ENCODE results near the gene KCNAB2. TPM values are rescaled to one million over a fixed set of nuclear protein-coding genes. Genes with fewer than 3 reads are reported as not detected.

The KCNAB2 gene
- total RNA-seq, 6 experiments from 2014 or later = 4.4 to 14.8 (median 6.9) TPM

- no peak for DNase-seq
- Histone ChIP-seq H3K9me3 (no peaks in the 10 kb centered on the region), H3K27me3 (no peaks in the 10 kb centered on the region), H3K27ac (no peak overlapping the region), H3K4me1 (no peaks in the 10 kb centered on the region), H3K36me3 (no peaks in the 10 kb centered on the region), H3K4me3 (no peak overlapping the region)
- TF ChIP-seq POLR2A (IDR thresholded peaks at IDR 0.05) (no peak), CTCF (IDR thresholded peaks at IDR 0.05) (no peak)
- ATAC-seq = no peak
- intact Hi-C loops (cut with DNase I) = no loop called here
- WGBS (ENCODE audit: insufficient coverage, low coverage, low lambda C conversion rate, missing lambda C conversion rate) = 66% methylated on average over 3 of the region's 3 CpGs
Measured at GRCh38 chr1:6011946-6012258, 33.8 kb upstream of the KCNAB2 start.

- 76% methylated on average over 10 of the region's 17 CpGs for WGBS (ENCODE audit: insufficient coverage, low coverage, low lambda C conversion rate, missing lambda C conversion rate)
Measured at GRCh38 chr1:6012529-6013318, 33.0 kb upstream of the KCNAB2 start.

GRCh38 chr1:6013491-6013890 lies 32.2 kb upstream of the KCNAB2 start:
- TF ChIP-seq CTCF (IDR thresholded peaks at IDR 0.05) = no peak
- no peak for TF ChIP-seq POLR2A (IDR thresholded peaks at IDR 0.05)
- Histone ChIP-seq H3K27ac (no peak overlapping the region), H3K4me1 (no peaks in the 10 kb centered on the region), H3K9me3 (no peaks in the 10 kb centered on the region), H3K4me3 (no peak overlapping the region), H3K27me3 (no peaks in the 10 kb centered on the region), H3K36me3 (no peaks in the 10 kb centered on the region)
- WGBS (ENCODE audit: insufficient coverage, low coverage, low lambda C conversion rate, missing lambda C conversion rate) = 61% methylated on average over 5 of the region's 12 CpGs
- DNase-seq (peak in 1 of 3 donors; percentile 44), ATAC-seq (no peak)
- intact Hi-C loops (cut with DNase I) = no loop called here

More at GRCh38 chr1:6012529-6013318, 33.0 kb upstream of the KCNAB2 start:
- H3K4me3 ChIP-seq = no peak overlapping the region
- ATAC-seq (no peak), DNase-seq (peak in 1 of 3 donors; percentile 28)
- TF ChIP-seq CTCF (IDR thresholded peaks at IDR 0.05) (no peak), POLR2A (IDR thresholded peaks at IDR 0.05) (no peak)
- intact Hi-C loops (cut with DNase I) = no loop called here
- H3K36me3 ChIP-seq = no peaks in the 10 kb centered on the region
- no peaks in the 10 kb centered on the region for H3K4me1 ChIP-seq
- H3K9me3 ChIP-seq = no peaks in the 10 kb centered on the region
- H3K27ac ChIP-seq = no peak overlapping the region
- H3K27me3 ChIP-seq = no peaks in the 10 kb centered on the region

GRCh38 chr1:6014130-6014999 lies 31.3 kb upstream of the KCNAB2 start:
- intact Hi-C loops (cut with DNase I) = no loop called here
- Histone ChIP-seq H3K4me3 (no peak overlapping the region), H3K9me3 (no peaks in the 10 kb centered on the region), H3K36me3 (no peaks in the 10 kb centered on the region), H3K27ac (no peak overlapping the region), H3K4me1 (no peaks in the 10 kb centered on the region), H3K27me3 (no peaks in the 10 kb centered on the region)
- DNase-seq (peak in 1 of 3 donors; percentile 51), ATAC-seq (peak; percentile 54 to 74 (median 65))
- no peak for TF ChIP-seq CTCF (IDR thresholded peaks at IDR 0.05)
- no peak for TF ChIP-seq POLR2A (IDR thresholded peaks at IDR 0.05)
- WGBS (ENCODE audit: insufficient coverage, low coverage, low lambda C conversion rate, missing lambda C conversion rate) = 55% methylated on average over 4 of the region's 19 CpGs

Measured in right lobe of liver (tissue), 6 donors.